Peyer's patch (tissue), 4 donors: ENCODE measurements around the gene AKR1E2. TPM values are rescaled to one million over a fixed set of nuclear protein-coding genes. Genes with fewer than 3 reads are reported as not detected.

Experiments used
- DNase-seq, 3 donors: peaks; one replicate each; pipeline ENCODE4 v3.0.0-alpha.2; 2017 to 2019
- H3K27ac ChIP-seq, 4 donors: fragments of 200-600 bp; sonication (generic); one replicate each; pipeline ENCODE4 v1.5.1; 2016 to 2019
- H3K27me3 ChIP-seq, 2 donors: fragments of 200-600 bp; sonication (generic); one replicate each; pipeline ENCODE4 v1.5.1; 2019
- H3K36me3 ChIP-seq, 3 donors: fragments of 200-600 bp; sonication (generic); one replicate each; pipeline ENCODE4 v1.5.1; 2016 to 2019
- H3K4me1 ChIP-seq, 4 donors: fragments of 200-600 bp; sonication (generic); one replicate each; pipeline ENCODE4 v1.5.1; 2016 to 2019
- H3K4me3 ChIP-seq, 4 donors: fragments of 200-600 bp; sonication (generic); 1 replicate in 3 of 4; 2 replicates in 1 of 4; pipeline ENCODE4 v1.5.1; 2016 to 2019; ENCODE audit warnings: mild to moderate bottlenecking in 1 of 4
- H3K9me3 ChIP-seq, 4 donors: fragments of 200-600 bp; sonication (generic); one replicate each; pipeline ENCODE4 v1.5.1; 2016 to 2019; ENCODE audit warnings: mild to moderate bottlenecking in 1 of 4
- CTCF ChIP-seq, 6 experiments: fragments of 450-650 bp in 4 of 6; fragments of 200-600 bp in 2 of 6; sonication (generic) in 1 of 6; IDR thresholded peaks; one replicate each; pipeline ENCODE4 v1.5.1; 2017 to 2019; ENCODE audit warnings: antibody characterized with exemption in 6 of 6, mild to moderate bottlenecking in 3 of 6, moderate library complexity in 1 of 6
- POLR2A ChIP-seq, 2 donors: fragments of 450-650 bp; IDR thresholded peaks; one replicate each; pipeline ENCODE4 v1.5.1; 2017; ENCODE audit warnings: antibody characterized with exemption in 2 of 2, mild to moderate bottlenecking in 2 of 2, moderate library complexity in 2 of 2
- total RNA-seq, 4 donors: library from RNA; depleted of rRNA; stranded (reverse); fragments of >200 nt; gene quantifications; one replicate each; pipeline ENCODE4 v1.1.0, GENCODE V29; 2016

Gene AKR1E2
- total RNA-seq, 4 donors from 2014 or later, result 2.0 to 59.4 (median 3.6) TPM

GRCh38 chr10:4792381-4792780, 33.6 kb upstream of the AKR1E2 start:
- TF ChIP-seq CTCF (IDR thresholded peaks at IDR 0.05) (no peak), POLR2A (IDR thresholded peaks at IDR 0.05) (no peak)
- no peak overlapping the region for H3K4me3 ChIP-seq
- no peaks in the 10 kb centered on the region for H3K36me3 ChIP-seq
- no peaks in the 10 kb centered on the region for H3K27me3 ChIP-seq
- no peaks in the 10 kb centered on the region for H3K4me1 ChIP-seq
- DNase-seq, result no peak
- no peak overlapping the region for H3K27ac ChIP-seq
- no peaks in the 10 kb centered on the region for H3K9me3 ChIP-seq

GRCh38 chr10:4801405-4801804, 24.6 kb upstream of the AKR1E2 start:
- Histone ChIP-seq H3K27ac (no peak overlapping the region), H3K36me3 (no peaks in the 10 kb centered on the region), H3K27me3 (no peaks in the 10 kb centered on the region), H3K4me3 (no peak overlapping the region), H3K4me1 (no peaks in the 10 kb centered on the region), H3K9me3 (no peaks in the 10 kb centered on the region)
- TF ChIP-seq POLR2A (IDR thresholded peaks at IDR 0.05), result no peak
- TF ChIP-seq CTCF (IDR thresholded peaks at IDR 0.05), result no peak
- DNase-seq, result no peak

DNA sequence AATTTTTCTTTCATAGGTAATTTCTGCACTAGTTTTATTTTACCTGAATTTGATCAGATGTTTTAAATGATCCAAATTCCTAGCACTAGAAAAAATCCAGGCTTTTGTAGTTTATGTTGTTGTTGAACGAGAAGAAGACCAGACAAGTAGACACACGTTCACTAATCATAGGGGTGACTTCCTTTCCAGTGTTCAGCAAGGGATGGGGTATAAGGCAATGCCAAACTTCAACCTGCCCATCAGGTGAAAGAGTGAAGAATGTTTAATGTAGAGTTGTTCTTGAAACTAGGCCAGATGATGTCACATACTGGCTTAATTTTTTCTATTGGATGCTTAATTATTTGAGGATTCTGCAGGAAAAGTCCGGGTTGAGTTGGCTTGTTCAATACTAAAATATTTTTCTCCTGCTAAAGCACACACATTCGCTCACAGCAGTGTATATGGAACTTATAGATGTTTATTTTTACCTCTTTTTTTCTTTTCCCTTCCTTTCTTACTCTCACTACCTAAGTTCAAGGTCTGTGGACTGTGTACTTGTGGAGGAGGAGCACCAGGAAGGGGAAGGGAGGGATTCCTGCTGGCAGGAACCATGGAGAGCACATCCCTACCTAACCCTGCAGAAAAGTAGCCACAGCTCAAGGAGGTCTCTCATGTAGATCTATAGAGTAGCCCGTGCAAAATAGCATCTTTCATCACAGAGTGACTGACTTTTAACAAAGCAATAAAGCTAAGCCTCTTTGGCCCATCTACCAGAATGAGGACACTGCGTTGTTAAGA, 23.1 kb upstream of the AKR1E2 start:
- Histone ChIP-seq H3K9me3 (no peaks in the 10 kb centered on the region), H3K36me3 (no peaks in the 10 kb centered on the region), H3K4me3 (no peak overlapping the region), H3K4me1 (no peaks in the 10 kb centered on the region), H3K27ac (no peak overlapping the region), H3K27me3 (no peaks in the 10 kb centered on the region)
- TF ChIP-seq CTCF (IDR thresholded peaks at IDR 0.05), result no peak
- TF ChIP-seq POLR2A (IDR thresholded peaks at IDR 0.05), result no peak
- DNase-seq, result no peak

DNA sequence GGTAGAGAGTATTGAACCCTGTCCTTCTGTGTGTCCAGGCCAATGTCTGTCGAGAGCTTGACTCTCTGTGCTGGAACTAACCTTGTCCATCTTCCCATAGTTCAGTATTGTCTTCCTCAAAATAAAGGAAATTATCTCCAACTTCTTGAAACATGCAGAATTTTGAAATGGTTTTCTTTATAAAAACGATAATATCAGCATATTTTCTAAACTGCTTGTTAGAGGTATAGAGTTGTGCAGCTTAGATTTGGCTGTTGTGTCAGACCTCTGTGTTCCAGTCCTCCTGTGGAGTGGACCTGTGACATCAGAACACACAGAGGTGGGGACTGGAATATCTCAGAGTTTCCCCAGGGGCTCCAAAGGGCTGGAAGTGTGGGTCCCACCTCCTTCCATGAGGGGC, 22.2 kb upstream of the AKR1E2 start:
- Histone ChIP-seq H3K4me1 (no peaks in the 10 kb centered on the region), H3K27me3 (no peaks in the 10 kb centered on the region), H3K4me3 (no peak overlapping the region), H3K9me3 (no peaks in the 10 kb centered on the region), H3K36me3 (no peaks in the 10 kb centered on the region), H3K27ac (no peak overlapping the region)
- TF ChIP-seq CTCF (IDR thresholded peaks at IDR 0.05), result no peak
- no peak for DNase-seq

- TF ChIP-seq POLR2A (IDR thresholded peaks at IDR 0.05), result no peak
- TF ChIP-seq CTCF (IDR thresholded peaks at IDR 0.05), result no peak
- no peaks in the 10 kb centered on the region for H3K27me3 ChIP-seq
- DNase-seq, result no peak
- H3K4me1 ChIP-seq, result no peaks in the 10 kb centered on the region
- H3K36me3 ChIP-seq, result no peaks in the 10 kb centered on the region
- no peak overlapping the region for H3K4me3 ChIP-seq
- H3K27ac ChIP-seq, result no peak overlapping the region
- H3K9me3 ChIP-seq, result no peaks in the 10 kb centered on the region
These were observed 21.5 kb upstream of the AKR1E2 start for GRCh38 chr10:4804465-4804864.
